Tibial nerve (tissue), 4 donors: ENCODE measurements around the gene REV1. TPM values are rescaled to one million over a fixed set of nuclear protein-coding genes. Genes with fewer than 3 reads are reported as not detected.
"Not testable (repeated sequence)": the region's sequence is repeated elsewhere in the genome, so short reads cannot be mapped to it uniquely, and the experiment has no call there.

Experiments
- DNase-seq, 2 donors: peaks; one replicate each; pipeline ENCODE4 v3.0.0-alpha.2; 2019; ENCODE audit warnings: low spot score in 2 of 2
- H3K27ac ChIP-seq, 4 donors: fragments of 200-600 bp; sonication (generic) in 3 of 4; one replicate each; pipeline ENCODE4 v1.5.1; 2017 to 2019; ENCODE audit warnings: mild to moderate bottlenecking in 1 of 4
- H3K27me3 ChIP-seq, 2 donors: fragments of 200-600 bp; sonication (generic) in 1 of 2; one replicate each; pipeline versions ENCODE4 v1.5.1 to v1.6.0; 2017 to 2019
- H3K36me3 ChIP-seq, 3 donors: fragments of 200-600 bp; sonication (generic); one replicate each; pipeline ENCODE4 v1.5.1; 2018 to 2019
- H3K4me1 ChIP-seq, 4 donors: fragments of 200-600 bp; sonication (generic) in 3 of 4; one replicate each; pipeline ENCODE4 v1.5.1; 2017 to 2019
- H3K4me3 ChIP-seq, 4 donors: fragments of 200-600 bp; sonication (generic) in 3 of 4; one replicate each; pipeline ENCODE4 v1.5.1; 2017 to 2019; ENCODE audit warnings: mild to moderate bottlenecking in 1 of 4, moderate library complexity in 1 of 4
- H3K9me3 ChIP-seq, 4 donors: fragments of 200-600 bp; sonication (generic) in 3 of 4; one replicate each; pipeline ENCODE4 v1.5.1; 2017 to 2019
- CTCF ChIP-seq, 5 experiments: fragments of 200-600 bp in 3 of 5; fragments of 450-650 bp in 2 of 5; sonication (generic) in 3 of 5; IDR thresholded peaks; one replicate each; pipeline ENCODE4 v1.5.1; 2016 to 2019; ENCODE audit warnings: antibody characterized with exemption in 5 of 5, mild to moderate bottlenecking in 3 of 5, moderate library complexity in 2 of 5
- EP300 ChIP-seq, 2 donors: sonication (generic); formaldehyde crosslinking; IDR thresholded peaks; one replicate each; pipeline ENCODE4 v1.6.1; 2017; ENCODE audit warnings: antibody characterized with exemption in 2 of 2, mild to moderate bottlenecking in 1 of 2
- POLR2A ChIP-seq, 2 donors: fragments of 450-650 bp; IDR thresholded peaks; one replicate each; pipeline ENCODE4 v1.6.1; 2017; ENCODE audit warnings: antibody characterized with exemption in 2 of 2, mild to moderate bottlenecking in 2 of 2, moderate library complexity in 2 of 2
- WGBS, 2 donors: methylation state at CpG; one replicate each; pipeline ENCODE4 v1.1.5; 2018; 5-methylcytosine and 5-hydroxymethylcytosine counted together
- total RNA-seq, 4 donors: library from RNA; depleted of rRNA; stranded (reverse); fragments of >200 nt; gene quantifications; one replicate each; pipeline ENCODE4 v1.1.0, GENCODE V29; 2016

The REV1 gene
- total RNA-seq, 4 donors from 2014 or later = 38.2 to 93.5 (median 64.6) TPM

DNA sequence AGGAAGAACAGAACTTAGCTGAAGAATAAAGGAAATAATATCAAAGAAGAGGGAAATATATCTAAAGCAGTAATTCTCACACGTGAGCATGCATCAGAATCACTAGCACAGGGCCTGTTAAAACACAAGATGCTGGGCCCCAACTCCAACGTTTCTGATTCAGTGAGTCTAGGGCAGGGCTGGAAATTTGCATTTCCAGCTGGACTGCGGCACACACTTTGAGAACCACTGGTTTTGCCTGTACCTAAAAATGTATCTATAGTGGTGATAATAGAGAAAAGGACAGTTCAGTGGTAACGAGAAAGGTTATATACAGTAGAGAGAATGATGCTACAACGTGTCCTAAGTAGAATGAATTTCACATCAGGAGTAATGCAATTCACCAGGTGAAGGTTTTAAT, 11.2 kb downstream of the REV1 start:
- TF ChIP-seq CTCF (IDR thresholded peaks at IDR 0.05) = no peak
- TF ChIP-seq EP300 (IDR thresholded peaks at IDR 0.05) = no peak
- no peak for TF ChIP-seq POLR2A (IDR thresholded peaks at IDR 0.05)
- H3K27me3 ChIP-seq = no peaks in the 10 kb centered on the region
- peaks cover 0 to 75% (median 6%) of the 10 kb centered on the region in 4 donors for H3K4me1 ChIP-seq
- no peak overlapping the region for H3K27ac ChIP-seq
- no peak overlapping the region for H3K4me3 ChIP-seq
- no peaks in the 10 kb centered on the region for H3K36me3 ChIP-seq
- WGBS, 2 donors = 81 to 82% methylated on average over 5 of the region's 5 CpGs
- H3K9me3 ChIP-seq = no peaks in the 10 kb centered on the region
- no peak for DNase-seq

GRCh38 chr2:99477054-99477453, 12.8 kb downstream of the REV1 start:
- H3K4me3 ChIP-seq = no peak overlapping the region
- no peaks in the 10 kb centered on the region for H3K27me3 ChIP-seq
- TF ChIP-seq POLR2A (IDR thresholded peaks at IDR 0.05) = no peak
- TF ChIP-seq EP300 (IDR thresholded peaks at IDR 0.05) = no peak
- no peak for TF ChIP-seq CTCF (IDR thresholded peaks at IDR 0.05)
- H3K4me1 ChIP-seq = peaks cover 0 to 75% (median 6%) of the 10 kb centered on the region in 4 donors
- H3K27ac ChIP-seq = no peak overlapping the region
- DNase-seq = no peak
- H3K36me3 ChIP-seq = no peaks in the 10 kb centered on the region
- WGBS, 2 donors = 92 to 98% methylated on average over 6 of the region's 6 CpGs
- no peaks in the 10 kb centered on the region for H3K9me3 ChIP-seq

GRCh38 chr2:99476629-99477028, 13.2 kb downstream of the REV1 start:
- no peaks in the 10 kb centered on the region for H3K27me3 ChIP-seq
- no peaks in the 10 kb centered on the region for H3K9me3 ChIP-seq
- no peak for DNase-seq
- 94 to 98% methylated on average over 3 of the region's 3 CpGs for WGBS, 2 donors
- no peak overlapping the region for H3K4me3 ChIP-seq
- no peaks in the 10 kb centered on the region for H3K36me3 ChIP-seq
- H3K4me1 ChIP-seq = peaks cover 0 to 74% (median 4%) of the 10 kb centered on the region in 4 donors
- no peak overlapping the region for H3K27ac ChIP-seq
- TF ChIP-seq POLR2A (IDR thresholded peaks at IDR 0.05) = no peak
- TF ChIP-seq EP300 (IDR thresholded peaks at IDR 0.05) = no peak
- no peak for TF ChIP-seq CTCF (IDR thresholded peaks at IDR 0.05)

DNA sequence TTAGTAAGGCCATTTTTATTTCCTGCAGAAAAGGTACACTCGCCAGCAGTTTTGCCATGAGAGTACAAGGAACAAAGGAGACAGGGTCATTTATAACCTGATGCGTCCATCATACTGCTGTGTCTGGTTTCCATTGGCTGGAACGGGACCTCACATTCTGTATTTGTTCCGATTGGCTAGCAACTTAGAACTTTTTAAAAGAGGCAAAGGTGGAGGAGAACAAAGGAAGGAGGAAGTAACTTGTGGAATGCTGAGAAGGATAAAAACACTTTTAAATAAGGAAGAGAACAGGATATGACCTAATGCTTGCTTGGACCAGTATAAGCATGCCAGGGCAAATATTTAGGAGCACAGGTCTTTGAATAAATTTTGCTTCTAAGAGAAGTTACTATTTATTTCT, 14.7 kb downstream of the REV1 start:
- H3K27me3 ChIP-seq, H3K4me3 ChIP-seq, DNase-seq, H3K36me3 ChIP-seq, H3K9me3 ChIP-seq: not testable (repeated sequence)
- WGBS, 2 donors = 85 to 92% methylated on average over 4 of the region's 4 CpGs
- H3K27ac ChIP-seq = peak overlapping the region in 1 of 4 donors; percentile 0
- peaks cover 0 to 61% (median 4%) of the 10 kb centered on the region in 4 donors for H3K4me1 ChIP-seq

- no peaks in the 10 kb centered on the region for H3K9me3 ChIP-seq
- TF ChIP-seq POLR2A (IDR thresholded peaks at IDR 0.05) = no peak
- no peak for TF ChIP-seq CTCF (IDR thresholded peaks at IDR 0.05)
- TF ChIP-seq EP300 (IDR thresholded peaks at IDR 0.05) = no peak
- no peaks in the 10 kb centered on the region for H3K36me3 ChIP-seq
- 71 to 73% methylated on average over 2 of the region's 2 CpGs for WGBS, 2 donors
- H3K27me3 ChIP-seq = no peaks in the 10 kb centered on the region
- no peak overlapping the region for H3K4me3 ChIP-seq
- no peak for DNase-seq
- no peak overlapping the region for H3K27ac ChIP-seq
- peaks cover 0 to 48% (median 4%) of the 10 kb centered on the region in 4 donors for H3K4me1 ChIP-seq
Observed at GRCh38 chr2:99473518-99474083, 16.2 kb downstream of the REV1 start.

- H3K36me3 ChIP-seq = no peaks in the 10 kb centered on the region
- no peaks in the 10 kb centered on the region for H3K27me3 ChIP-seq
- no peak for TF ChIP-seq CTCF (IDR thresholded peaks at IDR 0.05)
- TF ChIP-seq POLR2A (IDR thresholded peaks at IDR 0.05) = no peak
- TF ChIP-seq EP300 (IDR thresholded peaks at IDR 0.05) = no peak
- no peak for DNase-seq
- no peaks in the 10 kb centered on the region for H3K9me3 ChIP-seq
- WGBS, 2 donors = 75 to 79% methylated on average over 1 of the region's 1 CpG
- H3K4me1 ChIP-seq = peaks cover 0 to 44% (median 4%) of the 10 kb centered on the region in 4 donors
- no peak overlapping the region for H3K27ac ChIP-seq
- H3K4me3 ChIP-seq = no peak overlapping the region
Observed at GRCh38 chr2:99472600-99472960, 17.2 kb downstream of the REV1 start.
